Osteocyte (in vitro differentiated cells): ENCODE data around the gene MATN1. TPM values are rescaled to one million over a fixed set of nuclear protein-coding genes. Genes with fewer than 3 reads are reported as not detected.
A peak's percentile ranks its signal among the peaks of the same experiment; 100 is the strongest.

Experiments used
- DNase-seq: peaks from one replicate; pipeline ENCODE4 v3.0.0; 2021; ENCODE audit warnings: mixed read lengths; ENCODE audit not compliant: unreplicated experiment; ENCODE audit errors: extremely low spot score
- H3K27ac Mint-ChIP-seq: one replicate; pipeline ENCODE4 v1.8.0; 2021; ENCODE audit warnings: mild to moderate bottlenecking, mixed read lengths; ENCODE audit not compliant: unreplicated experiment
- H3K27me3 Mint-ChIP-seq: one replicate; pipeline ENCODE4 v1.8.0; 2021; ENCODE audit warnings: mixed read lengths; ENCODE audit not compliant: unreplicated experiment
- H3K36me3 Mint-ChIP-seq: one replicate; pipeline ENCODE4 v1.8.0; 2021; ENCODE audit warnings: mixed read lengths; ENCODE audit not compliant: unreplicated experiment
- H3K4me1 Mint-ChIP-seq: one replicate; pipeline ENCODE4 v1.8.0; 2021; ENCODE audit warnings: mixed read lengths; ENCODE audit not compliant: unreplicated experiment
- H3K4me3 Mint-ChIP-seq: one replicate; pipeline ENCODE4 v1.8.0; 2021; ENCODE audit warnings: mild to moderate bottlenecking, moderate library complexity, mixed read lengths; ENCODE audit not compliant: unreplicated experiment
- H3K9me3 Mint-ChIP-seq: one replicate; pipeline ENCODE4 v1.8.0; 2021; ENCODE audit warnings: mixed read lengths; ENCODE audit not compliant: unreplicated experiment
- CTCF ChIP-seq: fragments of 200-600 bp; sonication (generic); IDR thresholded peaks from 2 replicates; pipeline ENCODE4 v1.5.0; 2021; ENCODE audit warnings: antibody characterized with exemption, mild to moderate bottlenecking, moderate library complexity
- total RNA-seq: library from RNA; stranded (reverse); gene quantifications from 2 replicates; pipeline ENCODE4 v1.2.1, GENCODE V29; 2021

MATN1 gene
- total RNA-seq, 1 donor from 2014 or later = 0.99 TPM

- Mint-ChIP-seq H3K27ac (no peak overlapping the region), H3K9me3 (no peaks in the 10 kb centered on the region), H3K36me3 (no peaks in the 10 kb centered on the region), H3K4me3 (no peak overlapping the region), H3K4me1 (no peaks in the 10 kb centered on the region), H3K27me3 (peaks cover 26% of the 10 kb centered on the region)
- no peak for TF ChIP-seq CTCF
- no peak for DNase-seq
Measured at GRCh38 chr1:30708361-30708728, 15.0 kb downstream of the MATN1 start.

- DNase-seq = no peak
Measured at GRCh38 chr1:30707412-30708360, 15.7 kb downstream of the MATN1 start.

GRCh38 chr1:30706528-30706927 is 16.9 kb downstream of the MATN1 start:
- no peak for TF ChIP-seq CTCF
- Mint-ChIP-seq H3K36me3 (no peaks in the 10 kb centered on the region), H3K27me3 (peaks cover 19% of the 10 kb centered on the region), H3K4me3 (no peak overlapping the region), H3K9me3 (no peaks in the 10 kb centered on the region), H3K27ac (no peak overlapping the region), H3K4me1 (no peaks in the 10 kb centered on the region)
- no peak for DNase-seq

More at GRCh38 chr1:30707412-30708360, 15.7 kb downstream of the MATN1 start:
- no peak overlapping the region for H3K4me3 Mint-ChIP-seq
- no peaks in the 10 kb centered on the region for H3K36me3 Mint-ChIP-seq
- H3K27me3 Mint-ChIP-seq = peaks cover 24% of the 10 kb centered on the region
- peak; percentile 91 for TF ChIP-seq CTCF
- H3K4me1 Mint-ChIP-seq = no peaks in the 10 kb centered on the region
- H3K27ac Mint-ChIP-seq = no peak overlapping the region
- H3K9me3 Mint-ChIP-seq = no peaks in the 10 kb centered on the region

- DNase-seq = no peak
- no peak for TF ChIP-seq CTCF
- H3K9me3 Mint-ChIP-seq = no peaks in the 10 kb centered on the region
- no peaks in the 10 kb centered on the region for H3K4me1 Mint-ChIP-seq
- peaks cover 16% of the 10 kb centered on the region for H3K27me3 Mint-ChIP-seq
- H3K4me3 Mint-ChIP-seq = no peak overlapping the region
- H3K36me3 Mint-ChIP-seq = no peaks in the 10 kb centered on the region
- H3K27ac Mint-ChIP-seq = no peak overlapping the region
Measured at GRCh38 chr1:30705698-30706097, 17.7 kb downstream of the MATN1 start.

- no peak for TF ChIP-seq CTCF
- no peak for DNase-seq
Measured at GRCh38 chr1:30704765-30705509, 18.4 kb downstream of the MATN1 start.

More at GRCh38 chr1:30704765-30705509, 18.4 kb downstream of the MATN1 start:
- Mint-ChIP-seq H3K36me3 (no peaks in the 10 kb centered on the region), H3K9me3 (no peaks in the 10 kb centered on the region), H3K27ac (no peak overlapping the region), H3K4me3 (no peak overlapping the region), H3K27me3 (peaks cover 16% of the 10 kb centered on the region), H3K4me1 (no peaks in the 10 kb centered on the region)
